Activated CD8-positive, alpha-beta memory T cell treated with anti-CD3 and anti-CD28 coated beads for 4 hours (primary cell): ENCODE measurements around the gene CDC42BPA.
"Not testable (repeated sequence)": the region's sequence is repeated elsewhere in the genome, so short reads cannot be mapped to it uniquely, and the experiment has no call there.

Source experiments
- DNase-seq, 2 donors: peaks; one replicate each; pipeline ENCODE4 v3.0.0-alpha.2; 2020; ENCODE audit warnings: low read depth in 2 of 2

CDC42BPA gene

GRCh38 chr1:226964611-226965486 is 353.4 kb downstream of the CDC42BPA start:
- no peak for DNase-seq

DNA sequence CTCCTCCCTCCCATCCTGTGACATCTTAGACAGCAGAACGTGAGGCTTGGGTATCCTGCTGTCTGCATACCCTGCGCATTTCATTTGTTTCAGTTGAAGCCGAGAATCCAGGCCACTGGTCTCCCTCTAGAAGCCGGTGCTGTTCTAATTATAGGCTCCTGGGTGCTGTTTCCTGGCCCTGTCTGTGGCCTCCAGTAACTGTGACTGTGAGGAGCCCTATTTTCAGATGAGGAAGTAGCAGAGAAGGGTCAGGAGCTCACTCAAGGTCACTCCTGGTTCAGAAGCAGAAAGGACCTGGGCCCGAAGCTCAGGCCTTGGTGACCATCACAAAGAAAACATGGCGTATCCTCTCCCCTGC is 354.2 kb downstream of the CDC42BPA start:
- no peak for DNase-seq

GRCh38 chr1:226962421-226963391 is 355.6 kb downstream of the CDC42BPA start:
- DNase-seq = no peak

DNA sequence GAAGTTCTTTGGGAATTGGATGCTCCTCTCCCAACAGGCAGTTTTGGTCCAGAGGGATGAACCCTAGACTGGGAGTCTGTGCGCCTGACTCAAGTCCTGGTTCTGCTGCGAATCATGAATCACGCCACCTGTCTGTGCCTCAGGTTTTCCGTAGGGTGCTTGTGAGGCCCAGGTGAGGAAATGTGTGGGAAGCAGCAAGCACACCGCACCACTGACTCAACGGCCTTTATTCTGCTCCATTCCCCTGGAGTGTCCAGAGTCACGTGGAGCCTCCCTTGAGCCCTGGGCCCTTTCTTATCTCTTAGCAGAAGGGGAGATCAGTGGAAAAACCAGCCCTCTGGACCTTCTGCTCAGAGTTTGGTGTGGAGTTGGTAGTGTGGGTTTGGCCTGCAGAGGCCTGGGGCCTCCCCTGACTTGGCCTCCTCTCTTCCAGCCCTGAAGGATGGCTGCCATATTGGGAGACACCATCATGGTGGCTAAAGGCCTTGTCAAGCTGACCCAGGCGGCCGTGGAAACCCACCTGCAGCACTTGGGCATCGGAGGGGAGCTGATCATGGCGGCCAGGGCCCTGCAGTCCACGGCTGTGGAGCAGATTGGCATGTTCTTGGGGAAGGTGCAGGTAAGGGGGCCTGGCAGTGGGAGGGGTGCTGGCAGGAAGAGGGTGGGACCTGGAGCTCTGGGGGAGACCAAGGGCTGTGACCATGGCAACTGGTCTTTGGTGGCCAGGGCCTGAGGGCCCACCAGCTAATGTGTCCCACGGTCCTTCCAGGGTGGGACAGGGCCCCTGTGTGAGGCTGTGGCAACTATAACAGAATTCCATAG is 357.1 kb downstream of the CDC42BPA start:
- no peak for DNase-seq

DNA sequence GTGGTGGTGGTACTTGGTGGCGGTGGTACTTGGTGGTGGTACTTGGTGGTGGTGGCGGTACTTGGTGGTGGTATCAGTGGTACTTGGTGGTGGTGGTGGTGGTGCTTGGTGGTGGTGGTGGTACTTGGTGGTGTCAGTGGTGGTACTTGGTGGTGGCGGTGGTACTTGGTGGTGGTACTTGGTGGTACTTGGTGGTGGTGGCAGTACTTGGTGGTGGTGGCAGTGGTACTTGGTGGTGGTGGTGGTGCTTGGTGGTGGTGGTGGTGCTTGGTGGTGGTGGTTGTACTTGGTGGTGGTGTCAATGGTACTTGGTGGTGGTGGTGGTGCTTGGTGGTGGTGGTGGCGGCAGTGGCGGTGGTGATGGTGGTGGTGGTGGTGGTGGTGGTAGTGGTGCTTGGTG is 358.0 kb downstream of the CDC42BPA start:
- DNase-seq = no peak

DNA sequence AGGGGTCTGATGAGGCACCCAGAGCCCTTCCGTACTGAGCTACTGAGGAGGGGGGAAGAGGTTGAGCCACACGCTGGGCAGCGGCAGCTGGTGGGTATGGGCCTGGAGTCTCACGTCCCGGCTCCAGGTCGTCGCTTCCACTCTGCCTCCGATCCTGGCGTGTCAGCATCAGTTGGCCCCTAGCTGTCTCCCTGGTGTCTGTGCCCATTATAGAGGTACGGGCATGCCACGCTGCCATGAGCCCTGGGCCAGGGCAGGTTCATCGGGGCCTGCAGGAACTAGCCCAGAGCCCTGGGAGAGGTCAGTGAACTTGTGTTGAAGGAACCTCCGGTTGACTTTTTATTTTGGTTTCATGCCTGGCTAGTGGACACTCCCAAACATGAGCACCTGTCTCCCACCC is 360.0 kb downstream of the CDC42BPA start:
- no peak for DNase-seq

DNA sequence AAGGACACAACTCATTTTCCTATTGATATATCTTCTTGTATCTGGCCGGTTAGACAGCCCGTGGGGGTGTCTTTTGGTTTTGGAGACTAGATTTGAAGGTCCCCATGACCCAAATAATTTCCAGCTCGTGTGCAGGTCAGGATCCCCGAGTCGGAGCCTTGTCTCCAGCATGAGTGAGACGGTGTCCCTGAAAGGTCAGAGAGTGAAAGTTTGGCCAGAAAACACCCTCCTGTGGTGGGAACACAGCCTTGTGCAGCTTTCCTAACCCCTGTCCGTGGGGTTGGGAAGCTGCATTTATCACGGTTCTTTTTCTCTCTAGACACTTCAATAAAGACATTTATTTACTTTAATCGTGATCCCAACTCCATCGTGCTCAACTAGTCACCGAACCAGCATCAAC is 360.6 kb downstream of the CDC42BPA start:
- no peak for DNase-seq

DNA sequence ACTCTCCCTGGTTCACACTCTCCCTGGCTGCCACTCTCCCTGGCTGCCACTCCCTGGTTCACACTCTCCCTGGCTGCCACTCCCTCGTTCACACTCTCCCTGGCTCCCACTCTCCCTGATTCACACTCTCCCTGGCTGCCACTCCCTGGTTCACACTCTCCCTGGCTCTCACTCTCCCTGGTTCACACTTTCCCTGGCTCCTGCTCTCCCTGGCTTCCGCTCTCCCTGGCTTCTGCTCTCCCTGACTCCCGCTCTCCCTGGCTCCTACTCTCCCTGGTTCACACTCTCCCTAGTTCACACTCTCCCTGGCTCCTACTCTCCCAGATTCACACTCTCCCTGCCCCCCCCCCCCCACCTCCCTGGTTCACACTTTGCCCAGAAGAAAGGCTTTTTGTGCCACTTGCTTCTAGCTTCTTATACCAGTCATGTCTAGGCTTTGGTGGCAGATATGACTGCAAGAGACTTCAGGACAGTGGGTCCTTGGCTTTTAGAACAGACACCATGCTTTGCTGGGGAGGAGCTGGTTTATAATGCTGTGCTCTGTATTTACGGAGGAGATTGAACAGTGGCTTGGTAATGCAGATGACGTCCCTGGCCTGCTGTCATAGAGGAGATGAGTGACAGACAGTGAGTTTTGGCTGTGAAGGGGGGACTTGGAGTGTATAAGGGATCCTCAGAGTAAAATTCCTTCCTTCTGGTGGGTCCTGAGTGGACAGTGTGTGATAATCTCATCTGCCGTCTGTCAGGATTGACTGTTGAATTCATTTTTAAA is 361.2 kb downstream of the CDC42BPA start:
- no peak for DNase-seq

GRCh38 chr1:226955857-226956256 is 362.4 kb downstream of the CDC42BPA start:
- DNase-seq = not testable (repeated sequence)

GRCh38 chr1:226954777-226955176 is 363.5 kb downstream of the CDC42BPA start:
- DNase-seq = no peak

GRCh38 chr1:226954337-226954736 is 364.0 kb downstream of the CDC42BPA start:
- no peak for DNase-seq

DNA sequence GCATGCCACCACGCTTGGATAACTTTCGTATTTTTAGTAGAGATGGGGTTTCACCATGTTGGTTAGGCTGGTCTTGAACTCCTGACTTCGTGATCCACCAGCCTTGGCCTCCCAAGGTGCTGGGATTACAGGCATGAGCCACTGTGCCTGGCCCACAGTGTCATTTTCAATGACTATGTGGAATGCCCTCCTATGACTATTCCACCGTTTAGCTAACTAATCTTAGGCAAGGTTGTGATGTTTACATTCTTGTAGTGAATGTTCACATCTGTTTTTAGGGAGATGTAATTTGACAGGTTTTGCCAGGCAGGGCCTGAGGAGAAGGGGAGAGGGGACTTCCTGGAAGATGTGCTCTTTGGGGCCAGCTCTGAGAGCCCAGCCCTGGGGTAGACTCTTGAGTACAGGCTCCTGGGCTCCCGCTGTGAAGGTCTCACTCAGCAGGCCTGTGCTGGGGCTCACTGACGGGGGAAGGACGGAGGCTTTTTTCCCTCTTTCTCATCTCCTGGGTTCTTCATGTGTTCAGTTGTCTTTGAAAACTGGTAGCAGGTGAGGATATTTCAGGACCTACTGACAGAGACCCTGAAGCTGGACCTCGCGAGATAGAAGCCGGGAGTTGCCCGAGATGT is 365.0 kb downstream of the CDC42BPA start:
- DNase-seq = no peak

GRCh38 chr1:226952118-226952441 is 366.2 kb downstream of the CDC42BPA start:
- DNase-seq = no peak

DNA sequence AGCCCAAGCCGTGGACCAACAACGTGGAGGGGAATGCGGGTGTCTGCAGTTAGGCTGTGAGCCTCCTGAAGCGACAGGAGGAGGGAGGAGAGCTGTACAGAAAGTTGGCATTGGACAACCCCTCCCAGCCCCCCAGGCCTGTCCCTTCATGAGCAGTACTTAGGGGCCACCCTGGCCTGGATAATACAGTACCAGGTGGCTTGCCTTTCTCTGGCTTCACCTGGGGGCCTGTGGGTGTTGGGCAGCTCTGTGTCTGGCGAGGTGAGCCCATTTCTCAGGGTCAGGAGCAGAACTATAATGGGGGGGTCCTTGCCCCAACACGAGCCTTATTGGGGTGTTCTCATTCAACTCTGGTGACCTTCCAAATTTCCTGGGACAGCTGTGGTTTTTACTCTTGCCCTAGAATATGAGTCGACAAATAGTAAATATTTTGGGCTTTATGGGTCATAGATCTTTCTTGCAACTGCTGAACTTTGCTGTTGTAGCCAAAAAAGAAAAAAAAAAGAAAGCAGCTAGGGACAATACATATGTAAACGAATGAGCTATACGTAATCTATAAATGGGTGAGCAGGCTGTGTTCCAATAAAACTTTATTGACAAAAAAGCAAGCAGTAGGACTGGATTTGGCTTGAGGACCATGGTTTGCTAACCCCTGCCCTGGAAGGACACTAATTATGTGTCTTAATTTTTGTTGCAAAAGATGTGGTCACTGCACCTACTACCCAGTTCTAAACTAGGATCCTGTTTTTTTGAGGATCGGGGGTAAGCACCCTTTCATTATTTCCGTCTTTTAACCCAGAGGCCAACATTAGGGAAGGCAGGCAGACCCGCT is 366.8 kb downstream of the CDC42BPA start:
- no peak for DNase-seq

DNA sequence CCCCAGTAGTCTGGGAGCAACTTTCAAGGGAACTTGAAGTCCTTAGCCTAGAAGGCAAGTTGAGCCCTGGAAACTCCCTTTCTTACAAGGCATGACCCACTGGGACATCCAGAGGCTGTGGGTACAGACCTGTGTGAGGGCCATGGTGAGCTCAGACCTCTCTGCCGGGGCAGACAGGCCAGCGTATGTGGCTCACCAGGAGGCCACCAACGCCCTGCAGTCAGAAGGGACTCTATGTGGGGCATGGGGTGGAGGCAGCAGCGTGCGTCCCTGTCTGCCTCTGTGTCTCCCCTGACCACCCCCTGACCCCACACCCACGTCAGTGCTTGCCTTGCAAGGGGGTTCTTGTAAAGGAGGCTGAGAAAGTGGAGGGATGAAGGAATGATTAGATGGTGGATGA is 367.4 kb downstream of the CDC42BPA start:
- no peak for DNase-seq

GRCh38 chr1:226950316-226950715 is 368.0 kb downstream of the CDC42BPA start:
- DNase-seq = no peak

GRCh38 chr1:226949401-226949800 is 368.9 kb downstream of the CDC42BPA start:
- no peak for DNase-seq

- no peak for DNase-seq
Measured at GRCh38 chr1:226948996-226949395, 369.3 kb downstream of the CDC42BPA start.

DNA sequence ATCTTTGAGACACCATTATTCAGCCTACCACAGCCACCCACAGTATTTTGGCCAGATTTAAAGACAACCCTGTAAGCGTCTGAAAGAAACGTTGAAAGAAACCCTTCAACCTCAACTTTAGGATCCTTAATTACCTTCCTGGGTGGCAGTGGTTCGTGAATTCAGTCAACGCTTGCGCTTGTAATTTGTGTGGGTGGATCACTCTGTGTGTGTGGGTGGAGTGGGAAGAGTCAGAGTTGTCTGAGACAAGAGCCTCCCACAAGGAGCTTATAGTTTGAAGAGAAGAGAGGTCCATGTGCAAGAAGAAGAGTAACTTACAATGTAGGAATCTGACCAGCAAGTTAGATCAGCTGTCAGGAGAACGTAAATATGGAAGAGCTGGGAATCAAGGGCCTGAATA is 369.8 kb downstream of the CDC42BPA start:
- no peak for DNase-seq

DNA sequence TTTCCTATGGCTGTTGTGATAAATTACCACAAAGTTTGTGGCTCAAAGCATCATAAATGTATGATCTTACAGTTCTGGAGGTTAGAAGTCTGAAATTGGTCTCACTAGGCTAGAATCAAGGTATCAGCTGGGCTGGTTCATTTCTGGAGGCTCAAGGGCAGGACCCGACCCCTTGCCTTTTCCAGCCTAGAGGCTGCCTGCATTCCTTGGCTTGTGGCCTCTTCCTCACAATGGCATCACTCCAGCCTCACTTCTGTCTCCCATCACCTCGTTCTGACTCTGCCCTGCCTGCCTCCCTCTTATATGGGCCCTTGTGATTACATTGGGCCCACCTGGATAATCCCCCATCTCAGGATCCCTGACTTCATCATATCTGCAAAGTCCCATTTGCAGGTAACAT is 370.2 kb downstream of the CDC42BPA start:
- DNase-seq = no peak
